Glomerular visceral epithelial cell (primary cell): Measurements from ENCODE around the gene SRSF12.
A peak's percentile ranks its signal among the peaks of the same experiment; 100 is the strongest.

ENCODE experiments used
- DNase-seq: peaks from one replicate; pipeline ENCODE4 v3.0.0-alpha.2; 2016; ENCODE audit errors: extremely low spot score

SRSF12 gene

DNA sequence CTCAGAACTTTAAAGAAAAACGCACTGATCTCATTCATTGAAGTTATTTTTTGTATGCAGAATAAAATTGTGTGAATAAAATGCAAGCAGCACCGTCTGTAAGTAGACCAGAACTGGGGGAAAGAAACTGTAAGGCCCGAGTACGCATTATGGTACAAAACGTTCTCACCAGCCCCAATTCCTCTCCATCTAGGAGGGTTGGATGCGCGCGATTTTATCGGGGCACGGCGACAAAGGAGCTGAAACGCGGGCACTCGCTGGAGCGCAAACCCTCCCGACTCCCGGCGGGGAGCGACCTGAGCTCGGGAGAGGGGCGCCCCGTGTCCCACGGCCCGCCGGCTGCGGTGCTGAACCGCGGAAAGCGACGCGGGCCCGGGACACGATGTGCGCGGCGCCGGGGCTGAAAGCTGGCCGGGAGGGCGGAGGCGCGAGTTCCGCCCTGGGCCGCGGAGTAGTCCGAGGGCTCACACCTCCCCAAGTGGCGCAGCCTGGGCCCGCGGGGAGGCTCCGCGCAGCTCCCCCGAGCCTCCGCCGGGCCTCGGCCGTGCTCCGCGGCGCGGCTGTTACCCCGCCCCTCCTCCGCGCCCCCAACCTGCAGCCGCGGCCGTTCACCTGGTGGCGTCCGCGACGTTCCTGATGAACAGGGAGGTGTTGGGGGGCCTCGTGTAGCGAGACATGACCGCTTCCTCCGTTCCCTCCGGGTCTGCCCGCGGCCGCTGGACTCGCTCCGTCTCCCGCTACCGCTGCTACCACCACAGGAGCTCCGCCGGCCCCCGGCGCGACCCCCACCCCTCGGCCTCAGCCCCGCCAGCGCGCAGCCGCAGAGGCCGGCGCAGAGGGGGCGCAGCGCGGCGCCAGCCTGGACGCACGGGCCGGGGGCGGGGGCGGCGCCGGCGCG, at the start of gene SRSF12:
TSS of gene SRSF12 (minus strand) at position 861 of the 898 bp plus-strand sequence. CDS start at position 677, 184 bp downstream.
- peak; percentile 34 for DNase-seq

DNA sequence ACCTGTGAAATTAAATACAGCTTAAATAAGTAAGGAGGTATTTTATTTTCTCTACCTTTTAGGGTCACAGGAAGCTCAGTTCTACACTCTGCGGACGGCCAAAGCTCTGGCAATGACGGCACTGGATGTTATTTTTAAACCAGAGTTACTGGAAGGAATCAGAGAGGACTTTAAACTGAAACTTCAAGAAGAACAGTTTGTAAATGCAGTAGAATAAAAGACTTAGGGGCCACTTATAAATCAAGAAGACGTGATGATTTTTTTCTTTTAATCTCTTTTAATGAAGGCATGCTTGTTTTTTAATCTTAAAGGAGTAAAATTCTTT, 44.1 kb upstream of the SRSF12 start:
- no peak for DNase-seq

DNA sequence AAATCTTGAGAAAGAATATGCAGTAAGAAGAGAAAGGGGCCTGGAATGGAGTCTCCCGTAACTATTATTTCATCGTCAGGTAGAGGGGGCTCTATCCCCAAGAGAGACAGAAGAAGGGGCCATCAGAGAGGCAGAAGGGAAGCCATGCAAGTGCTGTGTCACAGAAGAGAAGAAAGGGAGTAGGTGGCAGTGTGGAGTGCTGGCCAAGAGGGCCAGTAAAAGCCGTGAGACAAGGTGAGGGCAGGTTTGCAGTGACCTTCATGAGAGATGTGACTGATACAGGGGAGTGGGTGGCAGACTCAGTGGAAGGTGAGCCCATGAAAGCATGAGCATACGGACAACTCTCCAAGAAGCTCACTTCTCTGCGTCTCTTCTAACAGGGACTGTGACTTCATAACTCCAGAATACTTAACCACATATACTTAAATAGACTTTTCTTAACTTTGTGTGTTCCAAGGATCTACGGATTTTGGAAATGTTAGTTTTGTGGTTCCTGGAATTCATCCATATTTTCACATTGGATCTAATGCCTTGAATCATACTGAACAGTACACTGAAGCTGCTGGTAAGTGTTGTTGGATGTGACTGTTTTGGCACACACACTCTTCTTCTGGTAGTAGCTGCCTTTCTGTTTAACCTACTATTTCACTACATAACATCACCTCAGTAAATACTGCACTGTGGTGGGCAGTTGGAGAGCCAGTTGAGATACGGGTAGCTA, 43.6 kb upstream of the SRSF12 start:
- no peak for DNase-seq

DNA sequence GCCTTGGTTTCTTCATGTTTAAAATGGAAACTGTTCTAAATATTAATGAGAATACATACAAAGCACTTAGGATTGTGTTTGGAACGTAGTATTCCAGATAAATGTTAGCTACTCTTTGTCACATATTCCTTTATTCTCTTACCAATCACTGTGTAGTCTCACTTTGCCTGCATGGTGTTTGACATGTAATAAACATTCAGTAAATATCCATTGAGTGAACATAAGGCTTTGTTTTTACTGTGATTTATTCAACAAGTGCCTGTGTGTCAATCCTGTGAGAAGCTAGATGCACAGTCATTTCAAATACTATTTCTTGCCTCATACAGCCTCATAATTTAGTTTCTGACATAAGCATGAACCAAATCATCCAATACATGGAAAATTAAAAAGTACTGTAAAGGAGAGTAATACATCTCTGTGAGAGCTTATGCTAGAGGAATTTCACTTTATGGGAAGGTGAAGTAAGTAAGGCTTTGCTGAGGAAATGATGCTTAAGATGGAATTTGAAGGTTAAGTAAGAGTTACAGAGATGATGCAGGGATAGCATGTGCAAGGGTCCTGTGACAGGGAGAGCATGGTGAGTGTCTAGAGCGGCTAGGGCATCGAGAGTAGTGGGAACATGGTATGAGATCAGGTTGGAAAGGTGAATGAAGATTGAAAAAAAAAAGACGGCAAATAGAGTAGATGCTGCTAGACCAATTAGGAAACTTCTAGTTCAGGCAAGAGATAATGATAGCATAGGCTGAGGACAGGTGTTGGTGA, 42.6 kb upstream of the SRSF12 start:
- no peak for DNase-seq

DNA sequence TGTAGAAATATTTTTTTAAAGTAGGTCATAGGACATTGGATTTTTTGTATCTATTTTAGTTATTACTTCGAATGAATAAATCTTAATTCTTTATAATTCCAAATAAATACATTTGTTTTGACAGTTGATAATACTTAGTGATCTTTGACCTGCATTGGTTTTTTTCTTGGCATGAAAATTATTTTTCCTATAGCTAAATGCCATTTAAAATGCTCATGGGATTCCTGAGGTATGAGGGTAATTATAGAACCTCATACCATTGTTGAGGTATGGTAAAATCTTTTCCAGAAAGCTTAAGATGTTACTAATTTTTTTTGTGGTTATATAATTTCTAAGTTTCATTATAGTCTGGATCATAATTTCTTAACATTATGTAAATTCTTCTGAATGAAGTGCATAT, 36.3 kb upstream of the SRSF12 start:
- no peak for DNase-seq

DNA sequence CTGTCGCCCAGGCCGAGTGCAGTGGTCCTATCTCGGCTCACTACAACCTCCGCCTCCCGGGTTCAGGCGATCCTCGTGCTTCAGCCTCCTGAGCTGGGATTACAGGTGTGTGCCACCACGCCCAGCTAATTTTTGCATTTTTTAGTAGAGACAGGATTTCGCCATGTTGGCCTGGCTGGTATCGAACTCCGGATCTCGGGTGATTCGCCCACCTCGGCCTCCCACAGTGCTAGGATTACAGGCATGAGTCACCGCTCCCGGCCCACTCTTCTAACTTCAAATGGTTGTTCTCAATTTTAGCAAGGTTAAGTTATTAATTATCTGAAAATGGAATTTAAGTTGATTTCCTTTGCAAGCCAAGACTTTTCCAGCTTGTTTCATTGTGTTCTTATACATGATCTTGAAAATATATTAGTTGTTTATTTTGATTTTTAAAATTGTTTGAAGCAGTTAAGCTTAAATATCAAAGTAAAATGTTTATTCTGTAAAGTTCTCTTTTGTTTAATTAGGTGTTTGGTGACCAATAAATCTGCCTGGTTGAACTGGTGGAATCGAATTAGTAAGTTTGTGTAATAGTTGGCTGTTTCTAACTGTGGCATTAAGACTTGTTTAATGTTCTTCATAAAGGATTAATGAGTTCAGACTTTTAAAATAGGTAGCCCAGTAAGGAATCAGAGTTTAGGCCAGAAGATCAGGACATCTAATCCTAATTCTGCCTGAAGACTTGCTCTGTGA, 30.3 kb upstream of the SRSF12 start:
- DNase-seq = peak; percentile 19

DNA sequence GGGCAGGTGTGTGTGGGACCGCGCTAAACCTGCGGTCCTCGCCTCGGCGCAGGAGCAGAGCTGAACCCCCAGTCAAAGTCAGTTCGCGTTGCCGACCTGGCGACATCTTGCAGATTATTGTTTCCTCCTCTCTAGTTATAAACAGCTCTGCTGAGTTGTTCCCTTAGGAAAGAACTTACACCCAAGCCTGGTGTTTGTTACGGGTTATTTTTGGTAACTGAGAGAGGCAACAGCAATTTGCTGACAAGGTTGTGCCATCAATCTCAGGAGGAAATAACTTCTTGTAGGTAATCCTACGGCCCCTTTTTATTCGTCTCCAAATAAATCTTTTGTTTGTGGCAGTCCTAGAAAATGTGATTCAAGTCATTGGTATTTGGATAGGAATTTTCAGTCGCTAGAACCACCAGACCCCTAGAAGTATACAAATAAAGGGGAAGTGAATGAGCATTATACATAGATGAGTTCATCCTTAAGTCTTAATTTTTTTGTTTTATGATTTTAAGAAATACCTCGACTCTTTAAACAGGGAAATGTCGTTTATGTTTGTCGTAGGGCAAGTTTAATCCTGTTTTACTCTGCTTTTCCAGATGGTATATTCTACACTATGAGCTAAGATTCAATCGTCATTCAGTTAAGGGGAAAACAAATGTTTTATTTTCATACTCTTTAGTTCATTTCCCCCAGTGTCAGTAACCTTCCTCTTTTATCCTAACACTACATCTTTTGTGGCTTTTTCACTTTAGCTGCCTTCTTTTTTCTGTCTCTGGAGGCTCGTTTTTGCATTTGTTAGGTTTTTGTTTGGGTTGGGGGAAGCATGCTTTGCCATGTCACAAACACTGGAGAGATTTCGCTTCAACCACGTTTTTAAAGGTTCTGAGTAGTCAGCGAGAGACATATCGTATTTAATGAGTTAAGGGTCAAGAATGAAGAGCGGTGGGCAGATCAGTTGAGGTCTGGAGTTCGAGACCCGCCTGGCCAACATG, 29.1 kb upstream of the SRSF12 start:
- DNase-seq = peak; percentile 52

DNA sequence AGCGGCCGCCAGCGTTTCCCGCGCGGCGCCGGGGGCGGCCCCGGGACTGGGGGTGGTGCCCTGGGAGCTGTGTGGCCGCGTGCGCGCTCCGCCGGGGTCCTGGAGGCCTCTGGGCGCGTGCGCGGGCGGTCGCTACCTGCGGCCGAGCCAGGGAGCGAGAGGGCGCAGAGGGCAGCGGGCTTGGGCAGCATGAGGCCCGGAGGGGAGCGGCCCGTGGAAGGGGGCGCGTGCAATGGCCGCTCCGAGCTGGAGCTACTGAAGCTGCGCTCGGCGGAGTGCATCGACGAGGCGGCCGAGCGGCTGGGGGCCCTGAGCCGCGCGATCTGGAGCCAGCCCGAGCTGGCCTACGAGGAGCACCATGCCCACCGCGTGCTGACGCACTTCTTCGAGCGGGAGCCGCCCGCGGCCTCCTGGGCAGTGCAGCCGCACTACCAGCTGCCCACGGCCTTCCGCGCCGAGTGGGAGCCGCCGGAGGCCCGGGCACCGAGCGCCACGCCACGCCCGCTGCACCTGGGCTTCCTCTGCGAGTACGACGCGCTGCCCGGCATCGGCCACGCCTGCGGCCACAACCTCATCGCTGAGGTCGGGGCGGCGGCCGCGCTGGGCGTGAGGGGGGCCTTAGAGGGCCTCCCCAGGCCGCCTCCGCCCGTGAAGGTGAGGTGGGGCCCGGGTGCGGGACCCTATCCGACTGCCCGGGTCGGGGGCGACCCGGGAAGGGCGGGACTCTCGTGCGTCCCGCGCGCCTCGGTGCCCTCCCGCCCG, 28.3 kb upstream of the SRSF12 start, which contains the start of gene PM20D2:
TSS of gene PM20D2 (plus strand) at position 100 of the 762 bp plus-strand sequence. CDS start at position 190, 90 bp downstream.
- peak; percentile 80 for DNase-seq

DNA sequence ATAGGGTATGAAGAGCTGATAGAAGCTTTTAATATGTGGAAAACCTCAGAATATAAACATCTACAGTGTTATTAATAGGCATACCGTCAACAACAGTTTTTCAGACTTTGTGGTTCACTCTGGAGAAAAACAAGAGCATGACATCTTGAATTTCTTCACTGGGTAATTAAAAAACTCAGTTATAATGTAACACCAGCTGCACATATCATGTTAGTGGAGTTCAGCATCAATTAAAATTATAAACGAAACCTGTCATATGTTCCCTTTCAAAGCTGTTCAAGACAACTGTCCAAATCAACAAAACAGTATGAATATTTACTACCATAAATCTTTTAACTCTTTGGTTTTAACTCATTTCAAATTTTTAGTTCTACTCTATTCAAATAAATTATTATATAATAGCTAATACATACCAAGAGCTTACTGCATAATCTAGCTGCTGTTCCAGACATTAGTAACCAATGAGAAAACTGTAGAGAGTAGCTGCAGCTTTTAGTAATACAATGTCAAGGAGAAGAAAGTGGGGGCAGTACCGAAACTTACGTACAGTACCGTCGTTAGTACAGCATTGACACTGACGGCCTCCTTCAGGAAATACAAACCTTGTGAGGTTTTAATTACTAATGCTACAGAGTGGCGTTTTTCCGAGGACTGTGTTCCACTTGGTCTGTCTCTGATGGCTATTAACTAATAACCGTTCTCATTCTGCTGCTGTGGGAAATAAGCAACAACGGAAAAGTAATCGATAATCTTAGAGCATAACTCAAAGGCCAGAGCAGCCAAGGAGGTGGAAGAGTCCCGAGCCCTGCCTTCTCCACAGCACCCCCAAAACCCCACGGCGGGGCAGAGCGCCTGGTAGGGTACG, 27.5 kb upstream of the SRSF12 start:
- peak; percentile 41 for DNase-seq

DNA sequence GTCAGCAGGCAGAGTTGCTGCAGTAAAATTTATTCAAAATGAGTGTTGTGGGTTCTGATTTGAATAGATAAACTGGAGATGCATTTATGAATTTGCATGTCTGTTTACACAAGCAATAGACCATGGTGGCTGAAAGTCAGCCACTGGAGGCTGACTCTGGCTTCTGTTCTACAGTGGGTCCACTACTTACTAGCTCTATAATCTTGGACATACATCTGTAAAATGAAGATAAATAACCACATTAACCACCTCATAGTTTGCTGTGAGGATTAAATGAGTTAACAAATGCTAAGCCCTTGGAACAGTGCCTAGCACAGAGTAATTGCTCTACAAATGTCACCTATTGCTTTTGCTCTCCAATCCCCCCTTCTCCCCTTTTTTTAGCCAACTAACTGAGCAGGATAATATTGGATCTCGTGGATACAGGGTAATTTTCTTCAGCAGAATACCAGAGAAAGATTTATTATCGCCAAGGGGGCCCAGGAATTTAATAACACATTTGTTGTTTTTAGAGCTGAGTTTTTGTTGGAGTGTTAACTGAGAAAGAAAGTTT, 26.6 kb upstream of the SRSF12 start:
- DNase-seq = no peak

DNA sequence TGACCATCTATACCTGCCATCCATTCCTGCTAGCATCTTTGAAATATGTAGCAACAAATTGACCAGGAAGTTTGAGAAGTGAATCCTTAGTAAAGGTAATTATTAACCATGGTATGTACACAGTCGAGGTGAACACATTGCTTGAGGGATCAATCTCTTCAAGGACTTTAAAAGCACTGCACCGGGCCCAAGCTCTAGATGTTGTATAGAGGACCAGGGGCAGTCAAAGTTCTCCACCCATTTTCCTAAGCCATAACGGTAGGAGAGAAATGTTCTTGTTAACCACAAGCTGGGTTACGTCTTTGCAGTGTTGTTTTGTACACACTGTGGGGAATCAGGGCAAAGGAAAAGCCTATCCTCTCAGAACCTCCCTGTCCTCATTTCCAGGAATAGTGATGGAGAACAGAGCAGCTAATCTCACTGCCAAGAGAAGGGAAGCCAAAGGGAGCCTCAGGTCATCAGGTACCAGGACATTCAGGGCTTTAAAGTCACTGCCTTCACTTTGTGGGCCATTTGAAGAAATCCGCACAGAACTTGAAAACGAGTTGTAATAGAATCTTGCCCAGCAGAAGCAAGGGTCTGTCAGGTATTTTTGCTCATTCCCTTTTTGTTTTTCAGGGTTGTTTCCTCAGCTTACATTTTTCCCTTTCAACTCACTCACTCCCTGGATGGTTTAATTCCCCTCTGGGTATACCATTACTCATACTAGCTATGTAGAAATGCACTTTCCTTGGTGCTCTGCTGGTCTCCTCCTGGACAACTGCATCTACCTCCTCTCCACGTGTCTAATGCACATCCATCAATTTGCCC, 22.7 kb upstream of the SRSF12 start:
- DNase-seq = no peak

DNA sequence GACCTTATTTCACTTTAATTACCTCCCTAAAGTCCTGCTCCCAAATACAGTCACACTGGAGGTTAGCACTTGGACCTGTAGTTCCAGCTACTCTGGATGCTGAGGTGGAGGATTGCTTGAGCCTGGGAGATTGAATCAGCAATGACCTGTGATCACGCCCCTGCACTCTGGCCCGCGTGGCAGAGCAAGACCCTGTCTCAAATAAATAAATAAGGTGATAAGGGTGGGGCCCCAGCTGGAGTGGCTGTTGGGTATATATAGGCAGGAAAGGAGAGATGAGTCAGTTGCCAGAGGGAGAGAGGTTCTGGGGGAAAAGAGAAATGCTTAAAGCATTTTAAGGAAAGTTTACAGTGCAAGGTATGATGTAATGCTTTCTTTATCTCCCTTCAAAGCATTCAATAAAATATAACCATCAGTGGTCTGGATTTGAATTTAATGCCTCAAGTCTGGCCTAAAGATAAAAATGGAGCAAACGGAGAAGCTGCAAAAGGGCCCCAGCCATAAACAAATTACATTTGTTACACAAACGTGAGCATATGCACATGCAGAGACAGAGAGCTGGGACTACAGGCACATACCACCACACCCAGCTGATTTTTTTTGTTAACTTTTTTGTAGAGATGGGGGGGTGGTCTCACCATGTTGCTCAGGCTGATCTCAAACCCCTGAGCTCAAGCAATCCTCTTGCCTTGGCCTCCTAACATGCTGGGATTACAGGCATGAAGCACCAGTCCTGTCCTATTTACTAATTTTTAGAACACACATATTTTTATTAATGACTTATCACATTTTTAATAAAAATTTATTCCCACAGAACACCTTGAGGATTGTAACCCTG, 21.9 kb upstream of the SRSF12 start:
- DNase-seq = no peak

DNA sequence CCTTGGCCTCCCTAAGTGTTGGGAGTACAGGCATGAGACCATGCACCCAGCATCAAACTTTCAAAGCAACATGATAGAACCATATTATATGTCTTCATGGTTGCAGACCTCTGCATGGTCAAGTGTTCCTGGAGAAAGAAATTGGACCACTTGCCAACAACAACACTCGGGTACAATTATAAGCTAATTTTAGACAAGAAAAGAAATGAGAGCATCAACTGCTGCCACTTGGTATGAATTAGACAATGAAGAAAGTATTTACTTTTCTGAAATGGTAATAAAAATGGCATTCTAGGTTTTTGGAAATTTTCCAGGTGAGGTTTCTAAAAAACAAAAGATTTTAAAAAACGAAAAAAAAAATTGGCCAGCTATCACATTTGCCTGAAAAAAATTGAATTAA, 20.3 kb upstream of the SRSF12 start:
- no peak for DNase-seq

DNA sequence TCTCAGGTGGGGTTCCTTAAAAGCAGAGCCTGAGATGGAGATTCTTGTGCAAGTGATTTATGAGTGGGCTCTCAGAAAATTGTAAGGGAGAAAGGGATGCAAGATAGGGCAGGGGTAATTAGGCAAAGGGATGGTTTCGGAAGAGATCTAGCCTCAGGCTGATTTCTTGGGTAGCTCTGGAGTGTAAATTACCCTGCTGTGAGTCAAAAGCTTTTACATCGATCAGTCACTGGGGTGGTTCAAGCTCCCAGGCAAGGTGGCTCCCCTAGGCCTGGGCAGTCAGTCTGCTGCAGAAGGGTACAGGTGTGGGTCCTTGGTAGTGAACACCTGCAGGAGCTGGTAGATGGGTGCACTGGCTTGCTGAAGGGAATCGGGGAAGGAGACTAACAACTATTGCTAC, 16.9 kb upstream of the SRSF12 start:
- no peak for DNase-seq

DNA sequence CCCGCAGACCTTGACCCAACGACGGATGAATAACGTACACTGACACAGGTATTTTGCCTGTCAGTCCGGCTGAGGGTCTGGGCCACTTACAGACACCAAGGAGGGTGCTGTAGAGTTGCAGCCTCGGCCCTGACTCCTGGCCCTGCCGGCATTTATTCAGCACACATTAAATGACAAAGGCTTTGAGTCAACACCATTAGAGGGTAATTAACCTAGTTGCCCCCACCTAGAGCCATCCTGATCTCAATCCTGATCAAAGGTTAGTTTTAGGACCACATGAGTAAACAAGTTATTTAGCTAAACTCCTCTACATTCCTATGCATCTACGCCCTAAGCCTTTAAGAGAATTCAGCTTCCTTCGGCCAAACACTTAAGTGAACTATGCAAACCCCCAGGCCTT, 16.1 kb upstream of the SRSF12 start:
- DNase-seq = no peak

DNA sequence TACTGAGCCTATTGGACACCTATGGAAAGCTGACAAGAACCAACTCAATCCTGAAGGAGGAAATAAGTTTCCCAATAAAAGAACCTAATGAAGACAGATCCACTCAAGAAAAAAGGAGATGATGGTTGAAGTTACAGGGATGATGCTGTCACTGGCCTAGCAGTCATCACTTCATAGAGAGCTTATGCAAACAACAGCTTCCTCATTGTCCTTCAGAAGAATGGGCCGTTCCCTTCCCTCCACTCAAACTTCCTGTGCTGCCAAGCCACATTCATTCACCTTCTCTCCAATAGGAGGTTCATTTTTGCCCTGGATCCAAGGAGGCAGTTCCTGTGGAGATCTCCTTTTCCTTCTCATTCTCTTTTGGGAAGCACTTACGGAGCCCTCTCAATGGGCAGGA, 14.2 kb upstream of the SRSF12 start:
- DNase-seq = no peak

DNA sequence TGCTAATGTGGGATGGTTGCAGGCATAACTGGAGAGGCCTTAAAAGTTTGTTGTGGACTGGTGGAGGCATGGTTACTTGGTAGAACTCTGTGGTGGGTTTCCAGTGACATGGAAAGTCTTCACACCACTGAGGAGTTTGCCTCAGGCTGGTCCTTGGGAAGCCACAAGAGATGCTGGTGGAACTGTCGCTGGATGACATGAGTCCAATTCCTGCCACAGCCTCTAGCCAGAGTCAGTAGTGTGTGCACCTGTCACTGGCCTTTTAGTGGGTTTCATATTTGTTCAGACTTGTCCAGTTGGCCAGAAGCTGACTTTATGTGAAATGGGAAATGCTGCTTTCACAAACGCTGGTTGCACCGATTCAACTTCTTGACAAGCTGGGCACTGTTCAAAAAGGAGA, 13.7 kb upstream of the SRSF12 start:
- DNase-seq = no peak
